Fibroblast of skin of abdomen (primary cell): Measurements from ENCODE around the gene CEP295NL.
"Not testable (repeated sequence)": the region's sequence is repeated elsewhere in the genome, so short reads cannot be mapped to it uniquely, and the experiment has no call there.

ENCODE experiments used
- DNase-seq: peaks from one replicate; pipeline ENCODE4 v3.0.0-alpha.2; 2013

The CEP295NL gene

GRCh38 chr17:78886954-78887353 lies 16.0 kb downstream of the CEP295NL start:
- no peak for DNase-seq

GRCh38 chr17:78885956-78886355 lies 17.0 kb downstream of the CEP295NL start:
- DNase-seq = no peak

- no peak for DNase-seq
Measured at GRCh38 chr17:78884876-78885667, 17.9 kb downstream of the CEP295NL start.

- DNase-seq = no peak
Measured at GRCh38 chr17:78884148-78884825, 18.7 kb downstream of the CEP295NL start.

- DNase-seq = peak; percentile 97
Measured at GRCh38 chr17:78883533-78884131, 19.4 kb downstream of the CEP295NL start.

GRCh38 chr17:78883089-78883532 lies 19.9 kb downstream of the CEP295NL start:
- DNase-seq = peak; percentile 89

- no peak for DNase-seq
Measured at GRCh38 chr17:78882540-78883088, 20.4 kb downstream of the CEP295NL start.

- DNase-seq = peak; percentile 97
Measured at GRCh38 chr17:78879635-78880186, 23.3 kb downstream of the CEP295NL start.

GRCh38 chr17:78878871-78879527 lies 24.0 kb downstream of the CEP295NL start:
- DNase-seq = no peak

GRCh38 chr17:78878261-78878660 lies 24.7 kb downstream of the CEP295NL start:
- DNase-seq = no peak

- DNase-seq = not testable (repeated sequence)
Measured at GRCh38 chr17:78876954-78877517, 26.0 kb downstream of the CEP295NL start.

GRCh38 chr17:78876094-78876597 lies 26.9 kb downstream of the CEP295NL start:
- DNase-seq = no peak

GRCh38 chr17:78875363-78876093 lies 27.5 kb downstream of the CEP295NL start:
- peak; percentile 29 for DNase-seq

GRCh38 chr17:78873519-78874340 lies 29.3 kb downstream of the CEP295NL start:
- no peak for DNase-seq

GRCh38 chr17:78872486-78872885 lies 30.5 kb downstream of the CEP295NL start:
- no peak for DNase-seq

GRCh38 chr17:78870621-78871020 lies 32.4 kb downstream of the CEP295NL start:
- no peak for DNase-seq

- peak; percentile 80 for DNase-seq
Measured at GRCh38 chr17:78868391-78868790, 34.6 kb downstream of the CEP295NL start.

GRCh38 chr17:78867046-78867445 lies 36.0 kb downstream of the CEP295NL start:
- DNase-seq = not testable (repeated sequence)

- peak; percentile 59 for DNase-seq
Measured at GRCh38 chr17:78865682-78866390, 37.2 kb downstream of the CEP295NL start.
